Osteoblast (primary cell): ENCODE measurements around the gene SH3RF3. TPM values are rescaled to one million over a fixed set of nuclear protein-coding genes. Genes with fewer than 3 reads are reported as not detected.

Experiments
- DNase-seq: peaks from one replicate; pipeline ENCODE4 v3.0.0; 2011; ENCODE audit warnings: low spot score, mixed read lengths; ENCODE audit not compliant: insufficient read length; ENCODE audit errors: missing footprints
- H2AFZ ChIP-seq: 2 replicates; pipeline ENCODE4 v1.6.0; 2011; ENCODE audit warnings: mild to moderate bottlenecking, low read length
- H3K27ac ChIP-seq: 2 replicates; pipeline ENCODE4 v1.5.1; 2011; ENCODE audit warnings: mild to moderate bottlenecking, low read depth, low read length, moderate library complexity
- H3K27me3 ChIP-seq: 2 replicates; pipeline ENCODE4 v1.6.0; 2012; ENCODE audit warnings: mild to moderate bottlenecking, control low read depth, inconsistent platforms, low read length, moderate library complexity; ENCODE audit not compliant: insufficient read depth
- H3K36me3 ChIP-seq: 2 replicates; pipeline ENCODE4 v1.5.1; 2011; ENCODE audit warnings: mild to moderate bottlenecking, low read length, control low read depth, moderate library complexity; ENCODE audit not compliant: insufficient read depth
- H3K4me1 ChIP-seq: 2 replicates; pipeline ENCODE4 v1.5.1; 2011; ENCODE audit warnings: mild to moderate bottlenecking, low read length, control low read depth, moderate library complexity; ENCODE audit not compliant: insufficient read depth
- H3K4me2 ChIP-seq: 2 replicates; pipeline ENCODE4 v1.6.0; 2011; ENCODE audit warnings: mild to moderate bottlenecking, low read length; ENCODE audit not compliant: insufficient read depth
- H3K4me3 ChIP-seq: fragments of 200-600 bp; sonication (generic); 3 replicates; pipeline ENCODE4 v1.5.1; 2012; ENCODE audit warnings: mild to moderate bottlenecking, low read length, inconsistent platforms; ENCODE audit not compliant: insufficient read depth
- H3K79me2 ChIP-seq: 2 replicates; pipeline ENCODE4 v1.6.0; 2012; ENCODE audit warnings: mild to moderate bottlenecking, low read length, control low read depth, inconsistent platforms; ENCODE audit not compliant: insufficient read depth
- H3K9me3 ChIP-seq: 2 replicates; pipeline ENCODE4 v1.5.1; 2011; ENCODE audit warnings: low read depth, low read length, control low read depth
- H4K20me1 ChIP-seq: 2 replicates; pipeline ENCODE4 v1.6.0; 2012; ENCODE audit warnings: mild to moderate bottlenecking, low read length, control low read depth; ENCODE audit not compliant: insufficient read depth
- CTCF ChIP-seq: IDR thresholded peaks from 2 replicates; pipeline ENCODE4 v1.5.1; 2011; ENCODE audit warnings: mild to moderate bottlenecking, low read depth, low read length, moderate library complexity; ENCODE audit errors: extremely low read depth
- total RNA-seq: library from RNA; depleted of rRNA; stranded (reverse); fragments of >200 nt; gene quantifications from 2 replicates; pipeline ENCODE4 v1.2.3, GENCODE V29; 2012

SH3RF3 gene
- total RNA-seq, 1 donor: 14.8 TPM

- no peak overlapping the region for H3K4me2 ChIP-seq
- H3K4me3 ChIP-seq: no peak overlapping the region
- no peaks in the 10 kb centered on the region for H3K4me1 ChIP-seq
- H3K9me3 ChIP-seq: no peaks in the 10 kb centered on the region
- peaks cover 87% of the 10 kb centered on the region for H3K79me2 ChIP-seq
- H3K36me3 ChIP-seq: no peaks in the 10 kb centered on the region
- peaks cover 72% of the 10 kb centered on the region for H4K20me1 ChIP-seq
- TF ChIP-seq CTCF: no peak
- H3K27me3 ChIP-seq: no peaks in the 10 kb centered on the region
- no peak overlapping the region for H3K27ac ChIP-seq
- no peak for DNase-seq
- H2AFZ ChIP-seq: no peak overlapping the region
These were observed 68.8 kb downstream of the SH3RF3 start for GRCh38 chr2:109197491-109198418.

- no peaks in the 10 kb centered on the region for H3K36me3 ChIP-seq
- no peak for TF ChIP-seq CTCF
- H3K4me1 ChIP-seq: no peaks in the 10 kb centered on the region
- H3K27ac ChIP-seq: no peak overlapping the region
- no peak overlapping the region for H3K4me3 ChIP-seq
- no peaks in the 10 kb centered on the region for H3K9me3 ChIP-seq
- H2AFZ ChIP-seq: no peak overlapping the region
- no peak for DNase-seq
- no peaks in the 10 kb centered on the region for H3K27me3 ChIP-seq
- H3K4me2 ChIP-seq: no peak overlapping the region
- H4K20me1 ChIP-seq: peaks cover 76% of the 10 kb centered on the region
- H3K79me2 ChIP-seq: peaks cover 86% of the 10 kb centered on the region
These were observed 70.8 kb downstream of the SH3RF3 start for GRCh38 chr2:109199790-109200189.

GRCh38 chr2:109200616-109201464 is 71.8 kb downstream of the SH3RF3 start:
- H3K36me3 ChIP-seq: no peaks in the 10 kb centered on the region
- H3K9me3 ChIP-seq: no peaks in the 10 kb centered on the region
- no peak overlapping the region for H2AFZ ChIP-seq
- peaks cover 70% of the 10 kb centered on the region for H4K20me1 ChIP-seq
- DNase-seq: no peak
- H3K79me2 ChIP-seq: peaks cover 84% of the 10 kb centered on the region
- no peak overlapping the region for H3K27ac ChIP-seq
- no peak for TF ChIP-seq CTCF
- H3K4me1 ChIP-seq: no peaks in the 10 kb centered on the region
- no peak overlapping the region for H3K4me3 ChIP-seq
- H3K27me3 ChIP-seq: no peaks in the 10 kb centered on the region
- H3K4me2 ChIP-seq: no peak overlapping the region
